Hepatocyte (in vitro differentiated cells): ENCODE results near the gene GRID1.

Experiments
- CTCF ChIP-seq: fragments of 200-600 bp; sonication (generic); IDR thresholded peaks from 2 replicates; pipeline ENCODE4 v1.5.1; 2016; ENCODE audit warnings: antibody characterized with exemption, mild to moderate bottlenecking; ENCODE audit not compliant: poor library complexity
- EZH2 ChIP-seq: fragments of 200-600 bp; sonication (generic); IDR thresholded peaks from 2 replicates; pipeline ENCODE4 v1.6.1; 2016; ENCODE audit warnings: antibody characterized with exemption, mild to moderate bottlenecking, borderline replicate concordance
- EZH2phosphoT487 ChIP-seq: fragments of 200-600 bp; sonication (generic); IDR thresholded peaks from one replicate; pipeline ENCODE4 v1.6.1; 2018; ENCODE audit warnings: antibody characterized with exemption, mild to moderate bottlenecking, low read depth, moderate library complexity; ENCODE audit not compliant: unreplicated experiment, severe bottlenecking

- TF ChIP-seq CTCF (no peak), EZH2 (no peak), EZH2phosphoT487 (no peak)
Measured at GRCh38 chr10:86190291-86190690, 176.3 kb downstream of the GRID1 start.
